Measurements from ENCODE around the gene CITED4.
"Not testable (repeated sequence)": the region's sequence is repeated elsewhere in the genome, so short reads cannot be mapped to it uniquely, and the experiment has no call there.

The CITED4 gene

DNA sequence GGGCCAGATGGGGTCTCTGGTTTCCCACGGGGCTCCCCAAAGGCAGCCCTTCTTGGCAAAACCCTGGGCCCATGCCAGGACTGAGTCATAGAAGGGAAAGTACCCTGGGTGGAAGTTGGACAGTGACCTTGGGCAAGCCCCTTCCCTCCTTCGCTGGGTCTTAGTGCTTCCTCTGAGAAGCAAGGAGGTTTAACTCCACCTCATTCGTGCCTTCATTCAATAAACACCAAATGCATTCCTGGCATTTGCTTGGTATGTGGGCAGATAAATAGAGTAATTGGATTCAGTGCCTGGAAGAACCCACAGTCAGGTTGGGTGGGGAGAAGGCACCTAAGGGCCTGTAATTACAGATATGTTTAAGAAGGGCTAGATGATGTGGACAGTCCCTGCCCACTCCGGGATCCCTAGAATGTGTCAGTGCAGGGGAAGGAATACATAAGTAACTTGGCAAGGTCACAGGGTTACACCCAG, 36.3 kb upstream of the CITED4 start:
- no peak for DNase-seq
- intact Hi-C loops (cut with DNase I; ENCODE audit: low total_unique reads), result no loop called here
- Histone ChIP-seq H3K36me3 (no peaks in the 10 kb centered on the region), H3K27me3 (no peaks in the 10 kb centered on the region), H3K27ac (no peak overlapping the region), H3K4me3 (no peak overlapping the region), H3K9me3 (peaks cover 0 to 13% (median 8%) of the 10 kb centered on the region in 3 donors), H3K4me1 (peaks cover 7 to 38% (median 28%) of the 10 kb centered on the region in 4 donors)
- TF ChIP-seq, protein P1, sequence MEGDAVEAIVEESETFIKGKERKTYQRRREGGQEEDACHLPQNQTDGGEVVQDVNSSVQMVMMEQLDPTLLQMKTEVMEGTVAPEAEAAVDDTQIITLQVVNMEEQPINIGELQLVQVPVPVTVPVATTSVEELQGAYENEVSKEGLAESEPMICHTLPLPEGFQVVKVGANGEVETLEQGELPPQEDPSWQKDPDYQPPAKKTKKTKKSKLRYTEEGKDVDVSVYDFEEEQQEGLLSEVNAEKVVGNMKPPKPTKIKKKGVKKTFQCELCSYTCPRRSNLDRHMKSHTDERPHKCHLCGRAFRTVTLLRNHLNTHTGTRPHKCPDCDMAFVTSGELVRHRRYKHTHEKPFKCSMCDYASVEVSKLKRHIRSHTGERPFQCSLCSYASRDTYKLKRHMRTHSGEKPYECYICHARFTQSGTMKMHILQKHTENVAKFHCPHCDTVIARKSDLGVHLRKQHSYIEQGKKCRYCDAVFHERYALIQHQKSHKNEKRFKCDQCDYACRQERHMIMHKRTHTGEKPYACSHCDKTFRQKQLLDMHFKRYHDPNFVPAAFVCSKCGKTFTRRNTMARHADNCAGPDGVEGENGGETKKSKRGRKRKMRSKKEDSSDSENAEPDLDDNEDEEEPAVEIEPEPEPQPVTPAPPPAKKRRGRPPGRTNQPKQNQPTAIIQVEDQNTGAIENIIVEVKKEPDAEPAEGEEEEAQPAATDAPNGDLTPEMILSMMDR (IDR thresholded peaks at IDR 0.05), result no peak

DNA sequence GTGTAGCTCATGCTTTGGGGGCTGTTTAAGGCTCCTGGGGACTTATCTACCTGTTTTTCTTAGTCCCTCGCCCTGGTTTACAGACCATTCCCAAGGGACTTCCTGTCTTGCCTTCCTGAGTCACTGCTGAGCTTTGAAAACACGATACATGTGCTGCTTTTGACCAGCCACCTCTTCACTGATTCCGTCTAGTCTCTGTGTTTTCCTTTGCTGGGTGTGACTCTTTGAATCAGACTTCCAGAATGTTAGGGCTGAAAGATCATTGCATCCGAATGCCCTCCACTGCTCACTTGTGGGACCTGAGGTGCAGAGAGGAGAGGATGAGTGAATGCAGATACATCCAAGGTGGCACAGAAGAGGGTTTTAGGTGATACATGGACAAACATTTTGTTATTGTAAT, 35.4 kb upstream of the CITED4 start:
- TF ChIP-seq, protein P1 (IDR thresholded peaks at IDR 0.05), result no peak
- H3K4me1 ChIP-seq, result peaks cover 4 to 34% (median 25%) of the 10 kb centered on the region in 4 donors
- no peak overlapping the region for H3K27ac ChIP-seq
- no peaks in the 10 kb centered on the region for H3K27me3 ChIP-seq
- no peaks in the 10 kb centered on the region for H3K36me3 ChIP-seq
- intact Hi-C loops (cut with DNase I; ENCODE audit: low total_unique reads), result no loop called here
- H3K9me3 ChIP-seq, result peaks cover 0 to 14% (median 8%) of the 10 kb centered on the region in 3 donors
- no peak overlapping the region for H3K4me3 ChIP-seq
- DNase-seq, result no peak

DNA sequence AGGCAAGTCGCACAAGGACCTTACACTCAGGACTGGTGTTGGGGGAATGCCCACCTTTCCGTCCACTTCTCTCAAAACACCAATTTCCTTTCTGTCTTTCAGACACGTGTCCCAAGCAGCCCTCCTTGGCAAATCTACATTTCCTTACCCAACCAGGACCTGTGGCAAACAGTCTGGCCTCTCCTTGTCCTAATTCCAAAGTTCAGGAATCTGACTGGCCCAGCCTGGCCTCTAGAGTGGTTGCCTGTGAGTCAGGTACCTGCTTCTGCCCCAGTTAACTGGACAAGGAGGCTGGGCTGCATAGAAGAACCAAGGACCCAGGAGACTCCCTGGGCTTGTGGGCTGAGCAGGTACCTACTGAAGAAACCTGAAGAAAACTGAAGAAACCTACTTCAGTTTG, 34.3 kb upstream of the CITED4 start:
- no peak for DNase-seq
- TF ChIP-seq, protein P1 (IDR thresholded peaks at IDR 0.05), result no peak

DNA sequence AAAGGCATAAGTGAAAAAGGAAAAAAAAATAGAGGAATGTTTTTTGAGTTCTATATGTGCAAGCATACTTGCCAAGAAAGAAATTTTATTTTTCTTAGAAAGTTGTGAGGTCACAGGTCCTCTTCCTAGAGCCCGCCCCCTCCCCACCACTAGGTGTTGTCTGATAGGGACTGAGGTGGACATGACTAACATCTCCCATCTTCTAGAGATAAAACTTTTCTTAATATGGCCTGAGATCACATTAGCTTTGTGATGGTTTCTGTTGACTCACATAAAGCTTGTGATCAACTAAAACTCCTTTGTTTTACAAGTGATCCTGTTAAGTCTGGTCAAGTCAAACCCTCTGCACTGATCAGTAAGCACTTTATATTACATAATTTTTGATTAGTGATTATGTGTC, 33.4 kb upstream of the CITED4 start:
- intact Hi-C loops (cut with DNase I; ENCODE audit: low total_unique reads), result no loop called here
- Histone ChIP-seq H3K27ac (no peak overlapping the region), H3K4me1 (peaks cover 0 to 21% (median 17%) of the 10 kb centered on the region in 4 donors), H3K36me3 (no peaks in the 10 kb centered on the region), H3K9me3 (peaks cover 0 to 14% (median 8%) of the 10 kb centered on the region in 3 donors), H3K27me3 (no peaks in the 10 kb centered on the region), H3K4me3 (no peak overlapping the region)
- no peak for DNase-seq
- TF ChIP-seq, protein P1 (IDR thresholded peaks at IDR 0.05), result no peak

More for the DNA sequence above, 34.3 kb upstream of the CITED4 start:
- Histone ChIP-seq H3K36me3 (no peaks in the 10 kb centered on the region), H3K9me3 (peaks cover 0 to 14% (median 8%) of the 10 kb centered on the region in 3 donors), H3K27ac (no peak overlapping the region), H3K4me3 (no peak overlapping the region), H3K4me1 (peaks cover 0 to 24% (median 18%) of the 10 kb centered on the region in 4 donors), H3K27me3 (no peaks in the 10 kb centered on the region)
- intact Hi-C loops (cut with DNase I; ENCODE audit: low total_unique reads), result no loop called here

DNA sequence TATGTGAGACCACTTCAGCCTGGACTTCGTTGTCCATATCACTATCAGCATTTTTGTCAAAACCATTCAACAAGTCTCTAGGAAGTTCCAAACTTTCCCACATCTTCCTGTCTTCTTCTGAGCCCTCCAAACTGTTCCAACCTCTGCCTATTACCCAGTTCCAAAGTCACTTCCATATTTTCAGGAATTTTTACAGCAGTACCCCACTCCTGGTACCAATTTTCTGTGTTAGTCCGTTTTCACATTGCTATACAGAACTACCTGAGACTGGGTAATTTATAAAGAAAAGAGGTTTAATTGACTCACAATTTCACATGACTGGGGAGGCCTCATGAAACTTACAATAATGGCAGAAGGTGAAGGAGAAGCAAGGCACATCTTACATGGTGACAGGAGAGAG, 32.7 kb upstream of the CITED4 start:
- H3K27me3 ChIP-seq; H3K4me3 ChIP-seq; H3K27ac ChIP-seq; DNase-seq; H3K36me3 ChIP-seq; intact Hi-C loops (cut with DNase I; ENCODE audit: low total_unique reads): not testable (repeated sequence)
- Histone ChIP-seq H3K9me3 (peaks cover 0 to 14% (median 8%) of the 10 kb centered on the region in 3 donors), H3K4me1 (peaks cover 0 to 21% (median 17%) of the 10 kb centered on the region in 4 donors)

DNA sequence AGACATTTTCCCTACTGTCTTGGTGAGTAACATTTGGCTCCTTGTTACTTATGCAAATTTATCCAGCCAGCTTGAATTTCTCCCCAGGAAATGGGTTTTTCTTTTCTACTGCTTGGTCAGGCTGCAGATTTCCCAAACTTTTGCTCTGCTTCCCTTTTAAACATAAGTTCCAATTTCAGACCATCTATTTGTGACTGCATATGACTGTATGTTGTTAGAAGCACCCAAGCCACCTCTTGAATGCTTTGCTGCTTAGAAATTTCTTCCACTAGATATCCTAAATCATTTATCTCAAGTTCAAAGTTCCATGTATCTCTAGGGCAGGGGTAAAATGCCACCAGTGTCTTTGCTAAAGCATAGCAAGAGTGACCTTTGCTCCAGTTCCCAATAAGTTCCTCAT, 32.3 kb upstream of the CITED4 start:
- Histone ChIP-seq H3K36me3 (no peaks in the 10 kb centered on the region), H3K27ac (no peak overlapping the region), H3K27me3 (no peaks in the 10 kb centered on the region), H3K4me1 (peaks cover 0 to 23% (median 18%) of the 10 kb centered on the region in 4 donors), H3K4me3 (no peak overlapping the region), H3K9me3 (peaks cover 0 to 14% (median 8%) of the 10 kb centered on the region in 3 donors)
- TF ChIP-seq, protein P1 (IDR thresholded peaks at IDR 0.05), result no peak
- DNase-seq, result no peak
- intact Hi-C loops (cut with DNase I; ENCODE audit: low total_unique reads), result no loop called here
